Measurements from ENCODE around the gene RUVBL2.
"Not testable (repeated sequence)": the region's sequence is repeated elsewhere in the genome, so short reads cannot be mapped to it uniquely, and the experiment has no call there.

Gene RUVBL2

DNA sequence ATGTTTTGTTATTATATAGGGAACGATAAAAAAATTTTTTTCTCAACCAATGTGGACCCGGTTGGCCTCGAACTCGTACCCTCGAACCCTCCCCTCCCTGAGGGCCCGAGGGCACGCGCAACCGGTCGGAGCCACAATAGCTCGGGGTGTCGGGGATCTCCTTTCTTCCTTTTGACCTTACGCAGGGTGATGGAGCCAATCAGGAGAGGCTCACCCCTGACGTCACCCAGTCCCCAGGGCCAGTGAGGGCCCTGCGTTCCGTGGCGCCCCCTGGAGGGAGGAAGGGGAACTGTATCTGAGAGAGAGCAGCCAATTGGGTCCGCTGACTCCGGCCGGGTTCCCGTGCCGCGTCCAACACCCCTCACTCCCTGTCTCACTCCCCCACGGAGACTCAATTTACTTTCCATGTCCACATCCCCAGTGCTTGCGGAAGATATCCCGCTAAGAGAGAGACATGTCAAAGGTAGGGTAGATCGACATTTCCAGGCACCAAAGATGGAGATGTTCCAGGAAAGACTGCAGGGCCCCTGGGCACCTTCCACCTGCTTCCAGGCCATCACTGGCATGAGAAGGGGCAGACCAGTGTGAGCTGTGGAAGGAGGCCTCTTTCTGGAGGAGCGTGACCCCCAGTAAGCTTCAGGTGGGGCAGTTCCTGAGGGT, 38.1 kb downstream of the RUVBL2 start, which contains the start of gene CGB2:
TSS of gene CGB2 (plus strand) at position 249 of the 660 bp plus-strand sequence. CDS start at position 455, 206 bp downstream.
- not testable (repeated sequence) for H3K9me3 Mint-ChIP-seq, H3K4me1 Mint-ChIP-seq, H3K36me3 Mint-ChIP-seq, H3K27ac Mint-ChIP-seq, ATAC-seq, H3K4me3 Mint-ChIP-seq
- peaks cover 21% of the 10 kb centered on the region for H3K27me3 Mint-ChIP-seq

DNA sequence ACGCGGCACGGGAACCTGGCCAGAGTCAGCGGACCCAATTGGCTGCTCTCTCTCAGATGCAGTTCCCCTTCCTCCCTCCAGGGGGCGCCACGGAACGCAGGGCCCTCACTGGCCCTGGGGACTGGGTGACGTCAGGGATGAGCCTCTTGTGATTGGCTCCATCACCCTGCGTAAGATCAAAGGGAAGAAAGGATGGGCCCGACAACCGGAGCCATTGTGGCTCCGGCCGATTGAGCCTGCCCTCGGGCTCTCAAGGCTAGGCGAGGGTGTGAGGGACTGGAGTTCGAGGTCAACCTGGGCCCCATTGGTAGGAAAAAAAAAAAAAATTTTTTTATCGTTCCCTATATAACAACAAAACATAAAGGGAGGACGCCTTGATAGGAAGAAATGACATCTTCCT, 43.1 kb downstream of the RUVBL2 start, which contains the start of gene CGB1:
TSS of gene CGB1 (minus strand) at position 81 of the 400 bp plus-strand sequence. CDS start 184 bp downstream, outside the sequence.
- ATAC-seq, H3K27ac Mint-ChIP-seq, H3K9me3 Mint-ChIP-seq, H3K36me3 Mint-ChIP-seq, H3K4me1 Mint-ChIP-seq, H3K4me3 Mint-ChIP-seq: not testable (repeated sequence)
- peaks cover 16% of the 10 kb centered on the region for H3K27me3 Mint-ChIP-seq

DNA sequence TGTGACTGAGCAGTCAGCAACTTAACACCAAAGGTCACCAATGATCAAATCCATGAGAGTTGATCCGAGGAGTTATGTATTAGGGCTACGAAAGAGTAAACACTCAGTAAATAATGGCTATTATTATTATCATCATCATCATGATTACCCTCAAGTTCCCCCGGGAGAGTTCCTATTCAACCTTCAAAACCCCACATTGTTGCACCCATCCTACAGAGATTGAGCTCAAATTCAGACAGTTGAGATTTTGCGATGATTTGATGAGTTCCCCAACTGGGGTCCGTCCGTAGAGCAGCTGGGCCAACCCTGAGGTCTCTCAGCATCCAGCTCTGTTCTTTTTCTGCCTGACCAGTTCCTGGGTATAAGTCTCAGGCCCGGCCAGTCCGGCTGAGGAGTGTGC, 44.4 kb downstream of the RUVBL2 start:
- not testable (repeated sequence) for H3K4me1 Mint-ChIP-seq, H3K9me3 Mint-ChIP-seq, H3K27ac Mint-ChIP-seq, H3K4me3 Mint-ChIP-seq, ATAC-seq, H3K36me3 Mint-ChIP-seq
- peaks cover 24% of the 10 kb centered on the region for H3K27me3 Mint-ChIP-seq

DNA sequence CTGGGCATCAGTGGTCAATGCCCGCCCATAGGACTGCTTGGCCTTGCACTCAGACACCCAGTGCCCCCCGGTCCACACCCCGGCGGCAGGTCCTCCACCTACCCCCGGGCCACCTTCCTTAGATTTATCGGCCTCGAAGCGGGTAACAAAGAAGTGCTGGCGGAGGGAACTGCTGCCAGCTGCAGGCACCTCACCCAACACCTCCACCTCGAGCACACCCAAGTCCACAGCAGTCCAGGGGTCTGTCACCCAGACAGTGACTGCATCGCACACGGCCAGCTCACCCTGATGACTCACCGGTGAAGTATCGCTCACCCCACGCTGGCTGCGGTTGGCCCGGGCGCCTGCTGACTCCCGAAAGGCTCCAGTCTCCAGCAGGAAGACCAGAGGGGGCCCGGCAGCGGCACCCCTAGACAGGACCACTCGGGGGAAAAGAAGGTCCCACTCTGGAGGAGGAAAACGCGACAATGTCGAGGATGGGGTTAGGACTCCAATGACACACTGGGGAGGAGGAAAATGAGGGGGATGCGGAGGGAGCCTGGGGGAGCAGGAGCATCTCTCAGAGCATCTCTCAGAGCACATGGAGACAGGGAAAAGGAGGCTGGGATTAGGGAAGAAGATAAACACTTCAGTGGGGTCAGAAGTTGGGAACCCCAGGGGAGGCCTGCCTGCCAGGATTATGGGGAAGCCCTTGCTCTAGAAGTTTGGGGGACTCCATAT, 45.0 kb downstream of the RUVBL2 start:
- ATAC-seq, H3K4me1 Mint-ChIP-seq, H3K9me3 Mint-ChIP-seq, H3K36me3 Mint-ChIP-seq, H3K27ac Mint-ChIP-seq, H3K4me3 Mint-ChIP-seq: not testable (repeated sequence)
- peaks cover 29% of the 10 kb centered on the region for H3K27me3 Mint-ChIP-seq

DNA sequence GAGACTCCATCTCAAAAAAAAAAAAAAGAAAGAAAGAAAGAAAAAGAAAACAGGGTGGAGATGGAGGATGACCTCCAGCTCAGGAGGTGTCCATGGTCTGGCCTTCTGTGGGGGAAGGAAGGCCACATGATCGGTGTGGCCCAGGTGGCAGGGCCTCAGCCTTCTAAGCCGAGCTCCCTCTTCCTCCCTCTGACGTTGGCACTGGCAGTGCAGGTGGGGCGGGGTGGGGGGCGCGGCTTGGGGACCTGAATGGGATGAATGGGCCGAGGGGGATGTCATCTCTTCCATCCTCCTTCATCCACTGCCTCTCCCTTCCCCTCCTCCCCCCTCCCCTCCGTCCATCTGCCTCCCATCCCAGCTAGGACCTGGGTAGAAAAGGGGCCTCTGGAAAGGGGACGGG, 46.0 kb downstream of the RUVBL2 start:
- peaks cover 29% of the 10 kb centered on the region for H3K27me3 Mint-ChIP-seq
- not testable (repeated sequence) for H3K27ac Mint-ChIP-seq, H3K4me1 Mint-ChIP-seq, H3K4me3 Mint-ChIP-seq, ATAC-seq, H3K9me3 Mint-ChIP-seq, H3K36me3 Mint-ChIP-seq

DNA sequence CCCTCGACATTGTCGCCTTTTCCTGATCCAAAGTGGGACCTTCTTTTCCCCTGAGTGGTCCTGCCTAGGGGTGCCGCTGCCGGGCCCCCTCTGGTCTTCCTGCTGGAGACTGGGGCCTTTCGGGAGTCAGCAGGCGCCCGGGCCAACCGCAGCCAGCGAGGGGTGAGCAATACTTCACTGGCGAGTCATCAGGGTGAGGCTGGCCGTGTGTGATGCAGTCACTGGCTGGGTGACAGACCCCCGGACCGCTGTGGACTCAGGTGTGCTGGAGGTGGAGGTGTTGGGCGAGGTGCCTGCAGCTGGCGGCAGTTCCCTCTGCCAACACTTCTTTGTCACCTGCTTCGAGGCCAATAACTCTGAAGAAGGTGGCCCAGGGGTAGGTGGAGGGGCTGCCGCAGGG, 48.5 kb downstream of the RUVBL2 start:
- H3K4me1 Mint-ChIP-seq: no peaks in the 10 kb centered on the region
- H3K9me3 Mint-ChIP-seq: no peaks in the 10 kb centered on the region

DNA sequence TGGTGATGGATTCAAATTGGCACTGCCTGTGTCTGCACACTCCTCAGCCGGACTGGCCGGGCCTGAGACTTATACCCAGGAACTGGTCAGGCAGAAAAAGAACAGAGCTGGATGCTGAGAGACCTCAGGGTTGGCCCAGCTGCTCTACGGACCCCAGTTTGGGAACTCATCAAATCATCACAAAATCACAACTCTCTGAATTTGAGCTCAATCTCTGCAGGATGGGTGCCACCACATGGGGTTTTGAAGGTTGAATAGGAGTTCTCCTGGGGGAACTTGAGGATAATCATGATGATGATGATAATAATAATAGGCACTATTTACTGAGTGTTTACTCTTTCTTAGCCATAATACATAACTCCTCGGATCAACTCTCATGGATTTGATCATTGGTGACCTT, 49.0 kb downstream of the RUVBL2 start:
- H3K27ac Mint-ChIP-seq, ATAC-seq, H3K4me3 Mint-ChIP-seq, H3K36me3 Mint-ChIP-seq, H3K9me3 Mint-ChIP-seq, H3K4me1 Mint-ChIP-seq: not testable (repeated sequence)
- peaks cover 20% of the 10 kb centered on the region for H3K27me3 Mint-ChIP-seq

More for the DNA sequence above, 48.5 kb downstream of the RUVBL2 start:
- no peak for ATAC-seq
- Mint-ChIP-seq H3K27me3 (peaks cover 20% of the 10 kb centered on the region), H3K27ac (no peak overlapping the region), H3K4me3 (no peak overlapping the region), H3K36me3 (no peaks in the 10 kb centered on the region)

DNA sequence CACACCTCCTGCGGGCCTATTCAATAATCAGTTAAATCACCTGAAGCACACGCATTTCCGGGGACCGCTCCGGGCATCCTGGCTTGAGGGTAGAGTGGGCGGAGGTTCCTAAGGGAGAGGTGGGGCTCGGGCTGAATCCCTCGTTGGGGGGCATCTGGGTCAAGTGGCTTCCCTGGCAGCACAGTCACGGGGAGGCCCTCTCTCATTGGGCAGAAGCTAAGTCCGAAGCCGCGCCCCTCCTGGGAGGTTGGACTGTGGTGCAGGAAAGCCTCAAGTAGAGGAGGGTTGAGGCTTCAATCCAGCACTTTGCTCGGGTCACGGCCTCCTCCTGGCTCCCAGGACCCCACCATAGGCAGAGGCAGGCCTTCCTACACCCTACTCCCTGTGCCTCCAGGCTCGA, 49.9 kb downstream of the RUVBL2 start, which contains the start of gene CGB5:
TSS of gene CGB5 (plus strand) at position 301 of the 400 bp plus-strand sequence. CDS start 362 bp downstream, outside the sequence.
- H3K36me3 Mint-ChIP-seq, H3K4me3 Mint-ChIP-seq, ATAC-seq, H3K9me3 Mint-ChIP-seq, H3K4me1 Mint-ChIP-seq, H3K27ac Mint-ChIP-seq: not testable (repeated sequence)
- H3K27me3 Mint-ChIP-seq: peaks cover 20% of the 10 kb centered on the region

DNA sequence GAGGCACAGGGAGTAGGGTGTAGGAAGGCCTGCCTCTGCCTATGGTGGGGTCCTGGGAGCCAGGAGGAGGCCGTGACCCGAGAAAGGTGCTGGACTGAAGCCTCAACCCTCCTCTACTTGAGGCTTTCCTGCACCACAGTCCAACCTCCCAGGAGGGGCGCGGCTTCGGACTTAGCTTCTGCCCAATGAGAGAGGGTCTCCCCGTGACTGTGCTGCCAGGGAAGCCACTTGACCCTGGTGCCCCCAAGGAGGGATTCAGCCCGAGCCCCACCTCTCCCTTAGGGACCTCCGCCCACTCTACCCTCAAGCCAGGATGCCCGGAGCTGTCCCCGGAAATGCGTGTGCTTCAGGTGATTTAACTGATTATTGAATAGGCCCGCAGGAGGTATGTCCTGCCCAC, 55.3 kb downstream of the RUVBL2 start, which contains the start of gene CGB8:
TSS of gene CGB8 (minus strand) at position 101 of the 400 bp plus-strand sequence. CDS start 372 bp downstream, outside the sequence.
- H3K4me1 Mint-ChIP-seq, ATAC-seq, H3K4me3 Mint-ChIP-seq, H3K9me3 Mint-ChIP-seq, H3K36me3 Mint-ChIP-seq, H3K27me3 Mint-ChIP-seq, H3K27ac Mint-ChIP-seq: not testable (repeated sequence)

DNA sequence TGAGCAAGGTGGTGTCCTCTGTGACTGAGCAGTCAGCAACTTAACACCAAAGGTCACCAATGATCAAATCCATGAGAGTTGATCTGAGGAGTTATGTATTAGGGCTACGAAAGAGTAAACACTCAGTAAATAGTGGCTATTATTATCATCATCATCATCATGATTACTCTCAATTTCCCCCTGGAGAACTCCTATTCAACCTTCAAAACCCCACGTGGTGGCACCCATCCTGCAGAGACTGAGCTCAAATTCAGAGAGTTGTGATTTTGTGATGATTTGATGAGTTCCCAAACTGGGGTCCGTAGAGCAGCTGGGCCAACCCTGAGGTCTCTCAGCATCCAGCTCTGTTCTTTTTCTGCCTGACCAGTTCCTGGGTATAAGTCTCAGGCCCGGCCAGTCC, 56.1 kb downstream of the RUVBL2 start:
- H3K27me3 Mint-ChIP-seq: peaks cover 11% of the 10 kb centered on the region
- H3K4me3 Mint-ChIP-seq, H3K36me3 Mint-ChIP-seq, ATAC-seq, H3K4me1 Mint-ChIP-seq, H3K27ac Mint-ChIP-seq, H3K9me3 Mint-ChIP-seq: not testable (repeated sequence)

DNA sequence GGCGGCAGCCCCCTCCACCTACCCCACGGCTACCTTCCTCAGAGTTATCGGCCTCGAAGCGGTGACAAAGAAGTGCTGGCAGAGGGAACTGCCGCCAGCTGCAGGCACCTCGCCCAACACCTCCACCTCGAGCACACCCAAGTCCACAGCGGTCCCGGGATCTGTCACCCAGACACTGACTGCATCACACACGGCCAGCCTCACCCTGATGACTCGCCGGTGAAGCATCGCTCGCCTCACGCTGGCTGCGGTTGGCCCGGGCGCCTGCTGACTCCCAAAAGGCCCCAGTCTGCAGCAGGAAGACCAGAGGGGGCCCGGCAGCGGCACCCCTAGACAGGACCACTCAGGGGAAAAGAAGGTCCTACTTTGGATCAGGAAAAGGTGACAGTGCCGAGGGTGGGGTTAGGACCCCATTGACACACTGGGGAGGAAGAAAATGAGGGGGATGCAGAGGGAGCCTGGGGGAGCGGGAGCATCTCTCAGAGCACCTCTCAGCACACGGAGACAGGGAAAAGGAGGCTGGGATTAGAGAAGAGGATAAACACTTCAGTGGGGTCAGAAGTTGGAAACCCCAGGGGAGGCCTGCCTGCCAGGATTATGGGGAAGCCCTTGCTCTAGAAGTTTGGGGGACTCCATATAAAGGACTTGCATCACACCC, 56.8 kb downstream of the RUVBL2 start:
- not testable (repeated sequence) for H3K9me3 Mint-ChIP-seq, ATAC-seq, H3K4me1 Mint-ChIP-seq, H3K36me3 Mint-ChIP-seq, H3K4me3 Mint-ChIP-seq, H3K27ac Mint-ChIP-seq
- peaks cover 17% of the 10 kb centered on the region for H3K27me3 Mint-ChIP-seq

DNA sequence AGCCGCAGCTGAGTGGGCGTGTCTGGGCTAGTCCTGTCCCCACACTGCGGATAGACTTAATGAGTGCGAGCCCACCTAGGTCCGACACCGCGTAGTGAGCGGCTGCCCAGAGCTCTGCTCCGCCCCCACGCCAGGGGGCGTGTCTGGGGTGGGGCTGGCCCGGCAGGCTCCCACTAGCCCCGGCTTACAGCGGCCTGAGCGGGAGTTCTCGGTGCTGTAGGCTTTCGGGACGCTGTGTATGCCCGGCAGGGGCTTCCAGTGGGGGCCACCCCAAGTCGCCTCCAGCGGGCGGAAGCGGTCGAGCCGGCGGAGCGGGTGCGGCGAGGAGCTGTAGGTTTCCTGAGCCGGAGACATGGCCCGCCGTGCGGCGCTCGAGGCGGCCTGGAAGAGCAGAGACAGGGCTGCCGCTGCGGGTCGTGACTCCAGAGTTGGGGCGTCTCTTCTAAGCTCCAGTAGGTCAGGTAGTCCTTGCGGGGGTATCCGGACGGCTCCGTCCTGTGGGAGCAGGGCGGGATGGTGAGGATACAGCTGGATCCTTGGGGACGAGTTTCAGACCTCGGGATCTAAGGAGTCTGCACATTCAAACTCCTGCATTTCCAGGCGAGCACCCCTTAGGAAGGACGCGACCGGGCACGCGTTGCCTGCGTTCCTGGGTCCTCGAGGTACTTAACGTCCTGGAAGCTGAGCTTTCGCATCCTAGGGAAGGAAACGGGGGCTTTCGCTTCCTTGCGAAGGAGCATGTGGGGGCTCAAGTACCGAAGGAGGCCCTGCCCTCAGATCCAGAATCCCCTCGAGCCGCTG, 62.6 kb downstream of the RUVBL2 start:
- H3K4me1 Mint-ChIP-seq: peaks cover 27% of the 10 kb centered on the region
- peak overlapping the region; percentile 83 for H3K4me3 Mint-ChIP-seq
- peak; percentile 87 for ATAC-seq
- peaks cover 70% of the 10 kb centered on the region for H3K27me3 Mint-ChIP-seq
- no peak overlapping the region for H3K27ac Mint-ChIP-seq
- H3K9me3 Mint-ChIP-seq: no peaks in the 10 kb centered on the region
- H3K36me3 Mint-ChIP-seq: no peaks in the 10 kb centered on the region

DNA sequence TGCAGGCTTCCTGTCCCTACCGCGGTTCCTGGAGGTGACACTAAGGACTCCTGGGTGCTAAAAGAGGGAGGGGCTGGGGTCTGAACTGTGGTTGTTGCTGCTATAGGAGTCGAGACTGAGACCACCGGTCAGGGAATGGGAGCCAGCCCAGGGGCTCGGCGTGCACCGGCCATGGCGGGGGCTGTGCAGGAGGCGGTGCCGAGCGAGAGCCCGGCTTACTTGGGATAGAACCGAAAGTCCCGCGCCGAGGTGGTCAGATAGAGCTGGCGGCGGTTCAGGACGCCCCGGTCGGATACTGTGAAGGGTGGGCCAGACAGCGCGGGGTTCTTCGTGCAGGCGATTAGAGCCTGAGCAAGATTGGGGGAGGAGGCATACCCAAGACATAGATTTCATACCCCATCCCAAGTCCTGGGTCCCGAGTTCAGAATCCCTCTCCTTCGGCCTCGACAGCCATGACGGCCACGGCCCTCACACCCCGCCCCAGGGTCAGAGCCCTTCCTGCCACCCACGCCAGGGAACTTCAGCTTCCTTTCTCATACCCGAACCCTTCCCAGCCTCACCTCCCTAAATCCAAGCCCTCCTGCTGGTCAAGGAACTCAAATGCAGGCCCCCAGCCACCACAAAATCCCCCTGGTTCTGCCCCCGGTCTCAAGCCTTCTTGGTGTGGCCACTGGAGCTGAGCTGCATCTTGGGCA, 63.4 kb downstream of the RUVBL2 start:
- Mint-ChIP-seq H3K4me3 (peak overlapping the region; percentile 83), H3K27me3 (peaks cover 78% of the 10 kb centered on the region), H3K4me1 (peaks cover 27% of the 10 kb centered on the region)
- not testable (repeated sequence) for ATAC-seq, H3K36me3 Mint-ChIP-seq, H3K27ac Mint-ChIP-seq, H3K9me3 Mint-ChIP-seq

DNA sequence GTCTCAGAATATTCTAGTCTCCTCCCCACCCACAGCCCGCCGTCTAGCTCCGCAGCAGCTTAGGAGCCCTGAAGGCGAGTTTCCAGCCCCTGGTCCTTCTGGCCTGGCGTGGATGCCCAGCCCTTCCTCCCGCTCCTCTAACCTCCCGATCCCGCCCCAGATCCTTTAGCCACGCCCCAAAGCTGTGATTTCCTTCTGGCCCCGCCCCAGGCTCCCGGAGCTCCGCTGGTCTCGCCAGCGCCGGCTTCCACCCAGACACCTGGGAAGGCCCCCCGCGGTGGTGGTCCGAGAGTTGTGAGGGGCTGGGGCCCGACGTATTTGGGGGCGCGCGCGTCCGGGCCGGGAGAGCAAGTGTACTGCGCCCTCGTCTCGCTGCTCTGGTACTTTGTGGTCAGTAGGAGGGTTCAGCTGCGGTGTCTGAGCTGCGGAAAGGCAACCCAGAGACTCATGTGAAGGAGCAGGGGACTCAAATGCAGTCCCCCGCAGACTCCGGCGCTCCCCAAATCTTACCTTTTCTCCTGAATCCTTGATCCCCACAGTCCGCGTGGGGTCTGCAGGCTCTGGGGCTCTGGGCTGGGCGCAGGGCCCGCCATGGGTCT, 64.0 kb downstream of the RUVBL2 start, which contains the start of gene CGB7:
TSS of gene CGB7 (minus strand) at position 114 of the 599 bp plus-strand sequence. CDS start 2,374 bp downstream, outside the sequence.
- peaks cover 27% of the 10 kb centered on the region for H3K4me1 Mint-ChIP-seq
- peak within 1 kb of the TSS; percentile 83 for H3K4me3 Mint-ChIP-seq
- H3K36me3 Mint-ChIP-seq: no peaks in the 10 kb centered on the region
- H3K9me3 Mint-ChIP-seq: no peaks in the 10 kb centered on the region
- no peak for ATAC-seq
- H3K27me3 Mint-ChIP-seq: peaks cover 78% of the 10 kb centered on the region
- H3K27ac Mint-ChIP-seq: no peak within 1 kb of the TSS
